AG04450 (cell line): Measurements from ENCODE around the gene NOMO2. TPM values are rescaled to one million over a fixed set of nuclear protein-coding genes. Genes with fewer than 3 reads are reported as not detected.
"Not testable (repeated sequence)": the region's sequence is repeated elsewhere in the genome, so short reads cannot be mapped to it uniquely, and the experiment has no call there.

Experiments
- CTCF ChIA-PET: fragments of 300-600, 350-600 bp; formaldehyde crosslinking; extraction: SDS; loops from one replicate; lab custom pipeline; 2022; ENCODE audit warnings: antibody characterized with exemption, inconsistent platforms; lab: Charles Lee
- POLR2A ChIA-PET: fragments of 350-600 bp; formaldehyde crosslinking; extraction: SDS; loops from one replicate; lab custom pipeline; 2021; ENCODE audit warnings: antibody characterized with exemption, inconsistent platforms; lab: Yijun Ruan, JAX
- DNase-seq: peaks from one replicate; pipeline ENCODE4 v3.0.0-alpha.2; 2011; ENCODE audit warnings: low read depth, low spot score
- H3K27ac ChIP-seq: one replicate; pipeline ENCODE4 v1.5.1; 2012; ENCODE audit warnings: low read depth, low read length, control low read depth
- H3K27me3 ChIP-seq: one replicate; pipeline ENCODE4 v1.6.0; 2012; ENCODE audit warnings: low read length; ENCODE audit not compliant: control insufficient read depth, insufficient read depth
- H3K4me3 ChIP-seq: 2 replicates; pipeline ENCODE4 v1.5.1; 2011; ENCODE audit warnings: mild to moderate bottlenecking, low read depth, low read length, control low read depth
- H3K9me3 ChIP-seq: 2 replicates; pipeline ENCODE4 v1.5.1; 2012; ENCODE audit warnings: low read length; ENCODE audit not compliant: control insufficient read depth, insufficient read depth
- polyA plus RNA-seq: library from polyadenylated mRNA; depleted of rRNA; stranded (reverse); fragments of >200 nt; gene quantifications from 2 replicates; pipeline ENCODE4 v1.2.3, GENCODE V29; 2011

The NOMO2 gene
- polyA plus RNA-seq, 1 experiment: 216 TPM

GRCh38 chr16:18537004-18537403 is 24.9 kb downstream of the NOMO2 start:
- CTCF ChIA-PET, H3K4me3 ChIP-seq, H3K27me3 ChIP-seq, H3K27ac ChIP-seq, POLR2A ChIA-PET, H3K9me3 ChIP-seq, DNase-seq: not testable (repeated sequence)

DNA sequence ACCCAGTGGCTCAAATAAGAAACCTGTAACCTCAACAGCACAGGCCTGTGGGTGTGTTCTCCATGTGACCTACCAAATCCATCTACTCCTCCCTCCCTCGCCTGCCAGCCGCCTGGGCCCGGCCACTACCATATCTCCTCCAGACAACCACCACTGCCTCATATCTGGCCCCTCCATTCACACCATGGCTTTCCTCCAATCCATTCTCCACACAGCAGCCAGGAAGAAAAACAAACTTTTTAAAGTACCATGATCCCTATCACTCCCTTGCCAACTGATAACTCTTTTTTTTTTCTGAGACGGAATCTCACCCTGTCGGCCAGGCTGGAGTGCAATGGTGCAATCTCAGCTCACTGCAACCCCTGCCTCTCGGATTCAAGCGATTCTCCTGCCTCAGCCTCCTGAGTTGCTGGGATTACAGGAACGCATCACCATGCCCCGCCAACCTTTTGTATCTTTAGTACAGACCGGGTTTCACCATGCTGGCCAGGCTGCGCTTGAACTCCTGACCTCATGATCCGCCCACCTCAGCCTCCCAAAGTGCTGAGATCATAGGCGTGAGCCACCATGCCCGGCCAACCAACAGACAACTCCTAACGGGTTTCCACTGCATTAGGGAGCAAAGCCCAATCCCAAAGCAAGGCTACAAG is 26.3 kb downstream of the NOMO2 start:
- H3K27ac ChIP-seq, H3K4me3 ChIP-seq, H3K9me3 ChIP-seq, DNase-seq, H3K27me3 ChIP-seq, POLR2A ChIA-PET, CTCF ChIA-PET: not testable (repeated sequence)

DNA sequence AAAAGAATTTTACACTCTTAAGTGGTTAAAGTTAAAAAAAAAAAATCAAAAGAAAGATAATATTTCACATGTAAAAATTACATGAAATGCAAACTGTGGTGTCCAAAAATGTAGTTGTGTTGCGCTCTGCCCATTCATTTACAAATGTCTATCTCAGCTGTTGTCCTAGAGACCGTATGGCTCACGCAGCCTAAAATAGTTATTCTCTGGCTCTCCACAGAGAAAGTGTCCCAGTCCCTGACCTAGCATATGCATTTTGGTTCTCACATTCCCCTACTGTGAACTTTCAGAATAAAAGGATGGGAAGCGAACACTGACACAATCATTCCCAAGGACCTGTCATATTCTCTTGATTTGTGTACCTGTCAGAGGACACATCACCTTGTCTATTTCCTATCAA is 27.6 kb downstream of the NOMO2 start:
- H3K27ac ChIP-seq, H3K4me3 ChIP-seq, CTCF ChIA-PET, H3K27me3 ChIP-seq, POLR2A ChIA-PET, DNase-seq, H3K9me3 ChIP-seq: not testable (repeated sequence)

- H3K9me3 ChIP-seq, H3K27ac ChIP-seq, DNase-seq, H3K4me3 ChIP-seq, H3K27me3 ChIP-seq, CTCF ChIA-PET, POLR2A ChIA-PET: not testable (repeated sequence)
Observed at GRCh38 chr16:18531323-18531722, 30.6 kb downstream of the NOMO2 start.

DNA sequence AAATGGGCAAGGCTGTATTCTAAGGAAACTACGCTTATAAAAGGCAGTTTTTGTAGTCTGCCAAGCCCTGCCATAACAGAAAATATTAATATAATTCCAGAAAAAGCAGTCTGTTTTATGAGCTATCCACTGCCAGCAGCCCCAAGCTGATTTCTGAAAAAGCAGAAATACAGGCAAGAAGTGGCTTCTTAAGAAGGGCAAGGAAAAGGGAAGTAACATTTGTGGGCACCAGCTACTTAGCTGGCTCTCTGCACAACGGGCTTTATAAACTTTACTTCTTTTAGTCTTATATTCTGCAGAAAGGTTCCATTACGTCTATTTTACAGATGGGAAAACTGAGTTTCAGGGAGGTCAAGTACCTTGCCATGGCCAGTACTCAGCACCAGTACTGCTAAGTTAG is 31.6 kb downstream of the NOMO2 start:
- H3K27ac ChIP-seq, CTCF ChIA-PET, H3K27me3 ChIP-seq, DNase-seq, H3K9me3 ChIP-seq, POLR2A ChIA-PET, H3K4me3 ChIP-seq: not testable (repeated sequence)

GRCh38 chr16:18526547-18526946 is 35.4 kb downstream of the NOMO2 start:
- CTCF ChIA-PET, DNase-seq, H3K27me3 ChIP-seq, H3K9me3 ChIP-seq, H3K27ac ChIP-seq, POLR2A ChIA-PET, H3K4me3 ChIP-seq: not testable (repeated sequence)

DNA sequence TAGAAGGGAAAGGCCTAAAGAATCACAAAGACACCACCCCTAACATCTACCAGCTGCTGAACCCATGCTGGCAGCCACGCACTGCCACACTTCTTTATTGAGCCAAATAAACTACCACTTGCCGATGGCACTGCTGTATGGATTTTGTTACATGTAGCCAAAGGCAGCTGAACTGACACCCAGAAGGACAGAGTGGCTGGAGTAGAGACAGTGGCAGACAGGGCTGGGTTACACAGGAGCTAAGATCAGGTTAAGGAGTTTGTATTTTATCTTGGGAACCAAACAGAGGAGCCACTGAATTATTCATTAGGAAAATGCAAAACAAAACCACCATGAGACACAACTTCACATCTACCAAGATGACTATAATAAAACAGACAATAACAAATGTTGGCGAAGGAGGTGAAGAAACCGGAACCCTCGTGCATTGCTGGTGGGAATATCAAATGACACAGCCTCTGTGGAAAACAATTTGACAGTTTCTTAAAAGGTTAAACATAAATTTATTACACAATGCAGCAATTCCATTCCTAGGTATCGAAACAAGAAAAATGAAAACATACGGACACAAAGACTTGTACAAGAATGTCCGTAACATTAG is 35.9 kb downstream of the NOMO2 start:
- H3K4me3 ChIP-seq, CTCF ChIA-PET, POLR2A ChIA-PET, H3K27ac ChIP-seq, H3K27me3 ChIP-seq, DNase-seq, H3K9me3 ChIP-seq: not testable (repeated sequence)

DNA sequence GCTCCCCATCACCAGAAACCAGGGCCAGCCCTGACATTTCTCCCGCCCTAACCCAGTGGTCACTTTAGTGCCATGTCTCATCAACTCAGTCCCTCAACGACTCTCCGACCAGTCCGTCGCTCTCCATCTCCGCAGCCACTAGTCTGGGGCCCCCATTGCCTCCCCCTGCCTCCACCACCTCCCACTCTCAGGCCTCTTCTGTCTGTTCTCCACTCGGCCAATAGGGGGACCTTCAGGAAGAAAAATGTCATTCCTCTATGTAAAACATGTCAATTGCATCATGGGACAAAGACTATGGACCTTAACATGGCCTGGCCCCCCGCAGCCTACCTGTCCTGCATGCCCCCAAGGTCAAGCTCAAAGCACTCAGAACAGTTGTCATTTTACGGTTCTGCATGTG is 39.3 kb downstream of the NOMO2 start:
- H3K9me3 ChIP-seq, CTCF ChIA-PET, H3K27ac ChIP-seq, H3K27me3 ChIP-seq, POLR2A ChIA-PET, H3K4me3 ChIP-seq, DNase-seq: not testable (repeated sequence)

DNA sequence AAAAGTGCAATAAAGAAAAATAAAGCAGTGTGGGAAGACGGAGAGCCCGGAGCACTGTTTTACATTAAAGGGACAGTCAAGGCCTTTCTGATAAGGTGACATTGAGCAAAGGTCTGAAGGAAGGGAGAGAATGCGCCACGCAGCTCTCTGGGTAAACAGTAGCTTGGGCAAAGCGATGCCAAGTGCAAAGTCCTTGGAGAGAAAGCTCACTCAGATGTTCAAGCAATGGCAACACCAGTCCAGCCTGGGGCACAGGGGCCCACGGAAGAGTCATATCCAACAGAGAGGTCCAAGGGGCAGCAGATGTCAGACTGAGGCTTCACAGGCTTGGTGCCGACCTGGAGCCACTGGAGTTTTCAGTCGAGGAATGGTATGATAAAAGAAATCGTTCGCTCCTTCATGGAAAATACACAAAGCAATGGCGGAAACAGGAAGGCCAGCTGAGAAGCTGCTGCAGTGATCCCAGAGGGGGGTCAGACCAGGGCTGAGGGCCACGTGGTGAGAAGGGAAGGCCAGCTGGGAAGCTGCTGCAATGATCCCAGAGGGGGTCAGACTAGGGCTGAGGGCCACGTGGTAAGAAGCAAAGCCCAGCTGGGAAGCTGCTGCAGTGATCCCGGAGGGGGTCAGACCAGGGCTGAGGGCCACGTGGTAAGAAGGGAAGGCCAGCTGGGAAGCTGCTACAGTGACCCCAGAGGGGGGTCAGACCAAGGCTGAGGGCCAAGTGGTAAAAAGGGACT is 40.3 kb downstream of the NOMO2 start:
- H3K27ac ChIP-seq, H3K9me3 ChIP-seq, H3K4me3 ChIP-seq, CTCF ChIA-PET, POLR2A ChIA-PET, DNase-seq, H3K27me3 ChIP-seq: not testable (repeated sequence)

GRCh38 chr16:18518536-18519283 is 43.2 kb downstream of the NOMO2 start:
- CTCF ChIA-PET, H3K4me3 ChIP-seq: not testable (repeated sequence)

GRCh38 chr16:18498430-18498829 is 63.5 kb downstream of the NOMO2 start:
- H3K27ac ChIP-seq, CTCF ChIA-PET: not testable (repeated sequence)

More at GRCh38 chr16:18518536-18519283, 43.2 kb downstream of the NOMO2 start:
- H3K27me3 ChIP-seq, H3K27ac ChIP-seq, DNase-seq, POLR2A ChIA-PET, H3K9me3 ChIP-seq: not testable (repeated sequence)

More at GRCh38 chr16:18498430-18498829, 63.5 kb downstream of the NOMO2 start:
- H3K4me3 ChIP-seq, H3K27me3 ChIP-seq, POLR2A ChIA-PET, H3K9me3 ChIP-seq, DNase-seq: not testable (repeated sequence)
